PFSK-1 (cell line): ENCODE results near the gene RALGDS.

Source experiments
- POLR2AphosphoS5 ChIP-seq: IDR thresholded peaks from 2 replicates; pipeline ENCODE4 v1.6.1; 2012; ENCODE audit warnings: low read depth, mild to moderate bottlenecking, control low read depth, low read length, moderate library complexity
- SIN3A ChIP-seq: IDR thresholded peaks from 2 replicates; pipeline ENCODE4 v1.6.1; 2012; ENCODE audit warnings: mild to moderate bottlenecking, low read length, moderate library complexity, borderline replicate concordance; ENCODE audit not compliant: insufficient read depth

GRCh38 chr9:133050781-133051180 lies 70.3 kb downstream of the RALGDS start:
- TF ChIP-seq POLR2AphosphoS5 (no peak), SIN3A (no peak)
